GM18867 (cell line): Measurements from ENCODE around the gene TBPL1.
"Not testable (repeated sequence)": the region's sequence is repeated elsewhere in the genome, so short reads cannot be mapped to it uniquely, and the experiment has no call there.

Experiments
- ATAC-seq: cut with Tn5 transposase; IDR thresholded peaks from one replicate; pipeline ENCODE4 v1.9.1; 2021; ENCODE audit warnings: mild to moderate bottlenecking, moderate library complexity; ENCODE audit not compliant: unreplicated experiment

The TBPL1 gene

GRCh38 chr6:133952815-133953633 is at the start of gene TBPL1:
TSS of gene TBPL1 (plus strand) at chr6:133953224. CDS start at chr6:133980126, 26,902 bp downstream.
- ATAC-seq: peak; percentile 94

- no peak for ATAC-seq
Measured at GRCh38 chr6:133903855-133904254, 49.2 kb upstream of the TBPL1 start.

- no peak for ATAC-seq
Measured at GRCh38 chr6:133906050-133906449, 47.0 kb upstream of the TBPL1 start.

- peak; percentile 86 for ATAC-seq
Measured at GRCh38 chr6:133916650-133917151, 36.3 kb upstream of the TBPL1 start.

- ATAC-seq: no peak
Measured at GRCh38 chr6:133917781-133918180, 35.2 kb upstream of the TBPL1 start.

GRCh38 chr6:133918208-133918930 is 34.7 kb upstream of the TBPL1 start:
- ATAC-seq: no peak

- ATAC-seq: no peak
Measured at GRCh38 chr6:133919362-133919761, 33.7 kb upstream of the TBPL1 start.

GRCh38 chr6:133921249-133921859 is 31.7 kb upstream of the TBPL1 start:
- peak; percentile 72 for ATAC-seq

- peak; percentile 81 for ATAC-seq
Measured at GRCh38 chr6:133923938-133924593, 29.0 kb upstream of the TBPL1 start.

GRCh38 chr6:133931221-133931620 is 21.8 kb upstream of the TBPL1 start:
- not testable (repeated sequence) for ATAC-seq

- ATAC-seq: not testable (repeated sequence)
Measured at GRCh38 chr6:133936352-133936751, 16.7 kb upstream of the TBPL1 start.

GRCh38 chr6:133937909-133938308 is 15.1 kb upstream of the TBPL1 start:
- ATAC-seq: no peak

- ATAC-seq: no peak
Measured at GRCh38 chr6:133938533-133938932, 14.5 kb upstream of the TBPL1 start.

GRCh38 chr6:133939778-133940667 is 13.0 kb upstream of the TBPL1 start:
- no peak for ATAC-seq

GRCh38 chr6:133945158-133945557 is 7.9 kb upstream of the TBPL1 start:
- no peak for ATAC-seq

GRCh38 chr6:133947302-133947900 is 5.6 kb upstream of the TBPL1 start:
- no peak for ATAC-seq

GRCh38 chr6:133948472-133948871 is 4.6 kb upstream of the TBPL1 start:
- no peak for ATAC-seq

- ATAC-seq: no peak
Measured at GRCh38 chr6:133951227-133951626, 1.8 kb upstream of the TBPL1 start.
